H1 (cell line): Measurements from ENCODE around the gene FAM53B. TPM values are rescaled to one million over a fixed set of nuclear protein-coding genes. Genes with fewer than 3 reads are reported as not detected.

ENCODE experiments used
- CTCF ChIA-PET: fragments of 300-600 bp; sonication (Branson Sonifier 250); formaldehyde crosslinking; loops from one replicate; lab custom pipeline; 2021; ENCODE audit not compliant: partially characterized antibody; lab: Charles Lee
- POLR2A ChIA-PET: fragments of 300-600 bp; sonication (Branson Sonifier 250); formaldehyde crosslinking; loops from one replicate; lab custom pipeline; 2021; ENCODE audit warnings: inconsistent platforms; ENCODE audit not compliant: partially characterized antibody; lab: Charles Lee
- DNase-seq, 2 experiments: peaks; one replicate each; pipeline versions ENCODE4 v3.0.0 to v3.0.0-alpha.2; 2010 to 2022; ENCODE audit warnings: low spot score in 2 of 2, low read depth in 1 of 2, mixed read lengths in 1 of 2
- FAIRE-seq: peaks from 2 replicates; lab custom pipeline; 2011; peaks lifted over from hg19 to GRCh38; lab: Jason Lieb, UNC
- H2AFZ ChIP-seq: 2 replicates; pipeline ENCODE4 v1.8.1; 2012; ENCODE audit warnings: low read length, inconsistent platforms
- H2AK5ac ChIP-seq: 2 replicates; pipeline ENCODE4 v1.6.1; 2013; ENCODE audit warnings: low read depth, low read length
- H2BK120ac ChIP-seq: replicated peaks from 2 replicates; pipeline ENCODE3; 2013; ENCODE audit warnings: low read depth, low read length, inconsistent platforms
- H2BK12ac ChIP-seq: 2 replicates; pipeline ENCODE4 v1.6.1; 2013; ENCODE audit warnings: low read depth, low read length
- H2BK15ac ChIP-seq: 2 replicates; pipeline ENCODE4 v1.6.1; 2013; ENCODE audit warnings: low read length
- H2BK20ac ChIP-seq: 2 replicates; pipeline ENCODE4 v1.6.1; 2013; ENCODE audit warnings: low read length
- H2BK5ac ChIP-seq: 2 replicates; pipeline ENCODE4 v1.6.1; 2013; ENCODE audit warnings: low read depth, low read length
- H3K14ac ChIP-seq: 2 replicates; pipeline ENCODE4 v1.6.1; 2013; ENCODE audit warnings: inconsistent platforms; ENCODE audit not compliant: insufficient read length
- H3K18ac ChIP-seq: 2 replicates; pipeline ENCODE4 v1.6.1; 2013; ENCODE audit warnings: low read length; ENCODE audit errors: extremely low read depth
- H3K23ac ChIP-seq: 2 replicates; pipeline ENCODE4 v1.6.1; 2013; ENCODE audit warnings: inconsistent platforms; ENCODE audit not compliant: insufficient read length
- H3K23me2 ChIP-seq: 2 replicates; pipeline ENCODE4 v1.6.1; 2013; ENCODE audit warnings: low read depth, low read length
- H3K27ac ChIP-seq: 2 replicates; pipeline ENCODE4 v1.6.1; 2011; ENCODE audit warnings: low read depth, low read length, inconsistent platforms
- H3K27me3 ChIP-seq, 4 experiments: replicated peaks in 1 of 4; 1 replicate in 1 of 4; 2 replicates in 3 of 4; pipeline versions ENCODE4 v1.6.1 to v1.8.1; 2011 to 2013; ENCODE audit warnings: low read length in 3 of 4, mild to moderate bottlenecking in 3 of 4, inconsistent platforms in 2 of 4, mixed read lengths in 2 of 4, moderate library complexity in 1 of 4; ENCODE audit not compliant: control insufficient read depth in 3 of 4, insufficient read depth in 3 of 4; ENCODE audit errors: extremely low read depth in 1 of 4
- H3K36me3 ChIP-seq, 4 experiments: 2 replicates each; pipeline versions ENCODE4 v1.6.1 to v1.8.1; 2011 to 2013; ENCODE audit warnings: mild to moderate bottlenecking in 4 of 4, low read length in 3 of 4, moderate library complexity in 2 of 4, control low read depth in 1 of 4, inconsistent platforms in 1 of 4; ENCODE audit not compliant: insufficient read depth in 4 of 4, control insufficient read depth in 2 of 4
- H3K4ac ChIP-seq: replicated peaks from 2 replicates; pipeline ENCODE3; 2013; ENCODE audit warnings: low read length, low read depth, mixed read lengths, inconsistent platforms; ENCODE audit not compliant: insufficient read length
- H3K4me1 ChIP-seq, 4 experiments: replicated peaks in 1 of 4; 1 replicate in 1 of 4; 2 replicates in 3 of 4; pipeline versions ENCODE4 v1.6.1 to v1.8.1; 2011 to 2013; ENCODE audit warnings: low read length in 3 of 4, inconsistent platforms in 2 of 4, mixed read lengths in 1 of 4; ENCODE audit not compliant: insufficient read depth in 4 of 4, control insufficient read depth in 3 of 4
- H3K4me2 ChIP-seq, 2 experiments: 2 replicates each; pipeline versions ENCODE4 v1.6.1 to v1.8.1; 2011 to 2013; ENCODE audit warnings: low read depth in 2 of 2, low read length in 2 of 2, control low read depth in 1 of 2, inconsistent platforms in 1 of 2, mild to moderate bottlenecking in 1 of 2; ENCODE audit not compliant: insufficient read depth in 1 of 2
- H3K4me3 ChIP-seq, 4 experiments: fragments of 200-600, 300-600 bp in 1 of 4; sonication (generic), shearing (Covaris generic), sonication (Bioruptor Twin) in 1 of 4; 2 replicates each; pipeline versions ENCODE4 v1.5.1 to v1.8.1; 2011 to 2016; ENCODE audit warnings: low read length in 4 of 4, low read depth in 3 of 4, control low read depth in 2 of 4, inconsistent platforms in 2 of 4, mild to moderate bottlenecking in 2 of 4, mixed read lengths in 1 of 4, moderate library complexity in 1 of 4; ENCODE audit not compliant: insufficient read depth in 2 of 4; ENCODE audit errors: extremely low read depth in 1 of 4
- H3K56ac ChIP-seq: replicated peaks from 2 replicates; pipeline ENCODE3; 2013; ENCODE audit warnings: low read depth, mild to moderate bottlenecking, mixed read lengths, low read length, inconsistent platforms; ENCODE audit not compliant: insufficient read length
- H3K79me1 ChIP-seq: 2 replicates; pipeline ENCODE4 v1.6.1; 2013; ENCODE audit warnings: low read depth, low read length, control low read depth
- H3K79me2 ChIP-seq, 2 experiments: 2 replicates each; pipeline versions ENCODE4 v1.6.1 to v1.8.1; 2012 to 2013; ENCODE audit warnings: low read length in 2 of 2, mild to moderate bottlenecking in 2 of 2, inconsistent platforms in 1 of 2; ENCODE audit not compliant: insufficient read depth in 2 of 2, control insufficient read depth in 1 of 2
- H3K9ac ChIP-seq, 4 experiments: replicated peaks in 1 of 4; 1 replicate in 1 of 4; 2 replicates in 3 of 4; pipeline versions ENCODE4 v1.6.1 to v1.8.1; 2011 to 2013; ENCODE audit warnings: low read depth in 3 of 4, low read length in 3 of 4, control low read depth in 2 of 4, mild to moderate bottlenecking in 2 of 4, moderate library complexity in 2 of 4, inconsistent platforms in 1 of 4; ENCODE audit errors: extremely low read depth in 1 of 4
- H3K9me3 ChIP-seq, 2 experiments: 2 replicates each; pipeline versions ENCODE4 v1.6.1 to v1.8.1; 2012 to 2013; ENCODE audit warnings: mild to moderate bottlenecking in 2 of 2, moderate library complexity in 2 of 2, control low read depth in 1 of 2, inconsistent platforms in 1 of 2, low read depth in 1 of 2, low read length in 1 of 2, mixed read lengths in 1 of 2; ENCODE audit not compliant: insufficient read depth in 2 of 2
- H4K20me1 ChIP-seq, 2 experiments: replicated peaks in 1 of 2; 2 replicates each; pipeline versions ENCODE3 to v1.8.1; 2011 to 2013; ENCODE audit warnings: inconsistent platforms in 2 of 2, low read length in 2 of 2, mild to moderate bottlenecking in 1 of 2; ENCODE audit not compliant: insufficient read depth in 2 of 2, control insufficient read depth in 1 of 2
- H4K5ac ChIP-seq: 2 replicates; pipeline ENCODE4 v1.6.1; 2013; ENCODE audit warnings: low read length, low read depth, mixed read lengths, inconsistent platforms; ENCODE audit not compliant: insufficient read length
- H4K8ac ChIP-seq: 2 replicates; pipeline ENCODE4 v1.8.0; 2013; ENCODE audit warnings: mild to moderate bottlenecking, moderate library complexity, low read length, inconsistent platforms; ENCODE audit not compliant: insufficient read depth; ENCODE audit errors: extremely low read depth
- H4K91ac ChIP-seq: replicated peaks from 2 replicates; pipeline ENCODE3; 2013; ENCODE audit warnings: low read length, mixed read lengths, inconsistent platforms; ENCODE audit not compliant: insufficient read length
- CHD2 ChIP-seq: IDR thresholded peaks from 2 replicates; pipeline ENCODE4 v1.6.1; 2012; ENCODE audit warnings: low read length, improper control_type of control experiment
- CTBP2 ChIP-seq: IDR thresholded peaks from 2 replicates; pipeline ENCODE4 v1.7.0; 2011; ENCODE audit warnings: borderline replicate concordance, mild to moderate bottlenecking, moderate library complexity, mixed read lengths, low read length; ENCODE audit not compliant: insufficient read depth, insufficient read length
- GABPA ChIP-seq: IDR thresholded peaks from 2 replicates; pipeline ENCODE4 v1.6.1; 2011; ENCODE audit warnings: mild to moderate bottlenecking, low read length, moderate library complexity, borderline replicate concordance; ENCODE audit not compliant: insufficient read depth
- NANOG ChIP-seq: IDR thresholded peaks from 2 replicates; pipeline ENCODE4 v1.6.1; 2011; ENCODE audit warnings: low read length, low read depth, mild to moderate bottlenecking, inconsistent platforms; ENCODE audit not compliant: insufficient read depth, poor library complexity, severe bottlenecking
- PHF8 ChIP-seq: fragments of 200-600 bp; sonication (generic); conservative IDR thresholded peaks from 2 replicates; pipeline ENCODE4 v1.7.1; 2012; ENCODE audit warnings: low read depth, mild to moderate bottlenecking, inconsistent platforms, low read length, moderate library complexity
- POLR2A ChIP-seq, 2 experiments: IDR thresholded peaks; 1 replicate in 1 of 2; 2 replicates in 1 of 2; pipeline ENCODE4 v1.6.1; 2011; ENCODE audit warnings: low read depth in 2 of 2, low read length in 2 of 2, mild to moderate bottlenecking in 2 of 2; ENCODE audit errors: control extremely low read depth in 1 of 2
- POLR2AphosphoS5 ChIP-seq: IDR thresholded peaks from 2 replicates; pipeline ENCODE4 v1.6.1; 2011; ENCODE audit warnings: low read depth, low read length
- POU5F1 ChIP-seq: IDR thresholded peaks from 2 replicates; pipeline ENCODE4 v1.6.1; 2011; ENCODE audit warnings: low read depth, mild to moderate bottlenecking, low read length, moderate library complexity
- RBBP5 ChIP-seq: IDR thresholded peaks from 2 replicates; pipeline ENCODE4 v1.7.1; 2012; ENCODE audit warnings: low read depth, mild to moderate bottlenecking, inconsistent platforms, low read length, moderate library complexity, borderline replicate concordance
- SIRT6 ChIP-seq: IDR thresholded peaks from one replicate; pipeline ENCODE4 v1.7.1; 2012; ENCODE audit warnings: low read length, inconsistent platforms
- SP2 ChIP-seq: IDR thresholded peaks from 2 replicates; pipeline ENCODE4 v1.6.1; 2012; ENCODE audit warnings: mild to moderate bottlenecking, low read length, inconsistent platforms
- WGBS, 2 experiments: shearing (Covaris generic) in 1 of 2; methylation state at CpG; one replicate each; pipeline versions ENCODE4 v1.1.6 to v1.1.7; 2013 to 2015; ENCODE audit warnings: low lambda C conversion rate in 2 of 2, mixed read lengths in 2 of 2, inconsistent platforms in 1 of 2, low coverage in 1 of 2, missing lambda C conversion rate in 1 of 2; ENCODE audit not compliant: insufficient replicate concordance in 2 of 2, insufficient coverage in 1 of 2, insufficient read length in 1 of 2; ENCODE audit errors: extremely low coverage in 1 of 2, missing lambda C conversion rate in 1 of 2; 5-methylcytosine and 5-hydroxymethylcytosine counted together
- polyA plus RNA-seq, 7 experiments: library from polyadenylated mRNA; depleted of rRNA in 3 of 7; stranded (reverse) in 5 of 7; unstranded in 2 of 7; fragments of >200 nt in 5 of 7; fragments of 200-250 nt in 2 of 7; gene quantifications; 1 replicate in 5 of 7; 2 replicates in 1 of 7; 4 replicates in 1 of 7; pipeline versions ENCODE4 v1.2.1 to v1.2.3, GENCODE V29; 2011 to 2013; ENCODE audit warnings: missing spikeins in 2 of 7, mixed read lengths in 2 of 7
- total RNA-seq: library from RNA; stranded (reverse); fragmentation: NEBNext Ultra II Directional; extraction: Animal tissue kit (Norgen Biotek cat#: 25700); gene quantifications from 2 replicates; pipeline ENCODE4 v1.2.1, GENCODE V29; 2021
- TF ChIP-seq, protein P1 (sequence below): IDR thresholded peaks from 2 replicates; pipeline ENCODE4 v1.6.1; 2012; ENCODE audit warnings: inconsistent platforms

Gene FAM53B
- total and polyA plus RNA-seq, 2 of the 8 experiments (the other 6 are each of a cell fraction or from before 2014, with no cell fraction given), result 5.3 to 14.4 TPM

DNA sequence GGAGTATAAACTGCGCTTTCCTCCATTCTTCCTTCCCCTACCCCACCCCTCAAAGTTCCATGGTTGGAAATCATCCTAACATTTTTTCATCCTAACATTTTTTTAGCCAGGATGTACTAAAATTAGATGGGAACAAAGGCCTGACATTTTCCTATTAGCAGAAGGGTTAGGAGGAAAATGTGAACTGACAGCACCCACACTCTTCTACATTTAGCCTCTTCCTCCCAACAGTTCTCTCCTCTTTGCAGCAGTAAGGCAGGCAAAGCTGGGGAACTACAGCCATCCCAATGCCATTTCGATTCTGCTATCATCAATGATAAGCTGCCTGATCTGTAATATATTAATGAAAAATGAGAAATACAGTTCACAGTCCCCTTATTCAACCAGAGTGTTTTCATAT, 11.4 kb upstream of the FAM53B start:
- no peak for DNase-seq
- Histone ChIP-seq H2BK5ac (no peak overlapping the region), H3K27me3 (no peaks in the 10 kb centered on the region), H3K56ac (no peak overlapping the region), H4K91ac (no peak overlapping the region), H2BK120ac (no peak overlapping the region), H2BK20ac (no peak overlapping the region), H3K9me3 (no peaks in the 10 kb centered on the region), H2AK5ac (no peak overlapping the region), H3K4me1 (peaks cover 0 to 10% (median 2%) of the 10 kb centered on the region in 4 experiments; a peak in 3 of 7 replicates), H3K23ac (no peak overlapping the region), H3K23me2 (0 out of 2 replicates have a peak, but pooled peaks cover 4% of the 10 kb centered on the region), H3K14ac (no peak overlapping the region), H2AFZ (no peak overlapping the region), H4K8ac (no peak overlapping the region), H3K36me3 (peaks cover 2 to 21% (median 7%) of the 10 kb centered on the region in 4 experiments; a peak in 3 of 8 replicates), H3K27ac (no peak overlapping the region), H3K4me3 (no peak overlapping the region)
- ChIA-PET POLR2A (interaction anchor here (1.8 to 2.6 kb wide), 4 partner anchors 9 to 17 kb away, joined by 4 to 13 read pairs (median 8); no protein-coding TSS in a partner anchor), CTCF (interaction anchor here (0.8 to 4.1 kb wide), 6 partner anchors 10 to 222 kb away, joined by 3 to 21 read pairs (median 4); no protein-coding TSS in a partner anchor)
- TF ChIP-seq GABPA (no peak), SP2 (no peak), POLR2A (IDR thresholded peaks at IDR 0.05; ENCODE audit: control extremely low read depth in 1 of 2, low read depth in 2 of 2, low read length in 2 of 2) (no peak), CTBP2 (no peak), SIRT6 (no peak), CHD2 (no peak), POU5F1 (no peak), POLR2AphosphoS5 (no peak), PHF8 (no peak), NANOG (no peak), RBBP5 (no peak)
- TF ChIP-seq, protein P1, sequence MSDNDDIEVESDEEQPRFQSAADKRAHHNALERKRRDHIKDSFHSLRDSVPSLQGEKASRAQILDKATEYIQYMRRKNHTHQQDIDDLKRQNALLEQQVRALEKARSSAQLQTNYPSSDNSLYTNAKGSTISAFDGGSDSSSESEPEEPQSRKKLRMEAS, result no peak
- TF ChIP-seq, all 59 proteins: peak for 0
- no peak overlapping the region for H3K9ac ChIP-seq
- H2BK15ac ChIP-seq, result no peak overlapping the region
- H3K4me2 ChIP-seq, result no peak overlapping the region
- H2BK12ac ChIP-seq, result no peak overlapping the region
- WGBS, 2 experiments, result 84% methylated on average over 2 of the region's 2 CpGs; no CpG with 5 or more reads in 1 of the 2 experiments
- no peak overlapping the region for H3K4ac ChIP-seq
- H4K20me1 ChIP-seq, result no peaks in the 10 kb centered on the region
- H3K79me2 ChIP-seq, result no peaks in the 10 kb centered on the region
- no peak overlapping the region; the same call in 1 of the 2 replicates for H3K18ac ChIP-seq
- no peak for FAIRE-seq
- H3K79me1 ChIP-seq, result no peaks in the 10 kb centered on the region
- no peak overlapping the region for H4K5ac ChIP-seq
